Measurements from ENCODE around the gene SLC39A11.

Gene SLC39A11

DNA sequence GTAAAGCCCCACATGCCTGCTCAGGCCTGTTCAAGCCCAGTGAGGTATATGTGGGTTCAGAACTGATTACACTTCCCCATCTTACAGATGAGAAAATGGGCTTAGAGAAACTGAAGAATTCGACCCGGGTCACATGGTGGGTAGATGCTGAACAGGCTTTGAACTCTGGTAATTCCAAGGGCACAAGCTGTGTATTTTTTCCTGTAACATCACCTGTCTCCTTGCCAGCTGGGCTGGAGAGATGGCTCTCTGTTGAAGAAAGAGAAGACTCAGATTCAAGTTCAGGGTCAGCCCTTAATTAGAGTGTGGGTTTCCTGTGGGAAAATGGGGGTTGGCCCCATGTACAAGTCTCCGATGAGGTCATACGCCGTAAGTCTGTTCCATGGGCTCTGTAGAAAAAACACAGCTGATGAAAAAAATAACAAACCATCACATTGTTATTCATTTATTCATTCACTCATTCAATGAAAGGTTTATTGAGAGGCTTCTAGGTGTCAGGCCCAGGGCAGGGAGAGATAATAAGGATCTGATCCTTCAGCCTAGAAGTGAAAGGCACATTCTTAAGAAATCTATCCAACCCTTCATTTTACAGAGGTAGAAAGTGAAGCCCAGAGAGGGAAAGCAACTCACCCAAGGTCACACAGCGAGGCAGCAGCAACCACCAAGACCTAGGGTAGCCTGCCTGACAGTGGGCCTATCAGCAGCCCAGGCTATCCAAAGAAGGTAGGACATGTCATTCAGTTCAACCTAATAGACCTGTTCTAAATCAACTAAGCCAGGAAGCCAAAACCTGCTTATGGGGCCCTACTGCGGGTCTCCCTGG lies 488.9 kb downstream of the SLC39A11 start:
- DNase-seq, result no peak

DNA sequence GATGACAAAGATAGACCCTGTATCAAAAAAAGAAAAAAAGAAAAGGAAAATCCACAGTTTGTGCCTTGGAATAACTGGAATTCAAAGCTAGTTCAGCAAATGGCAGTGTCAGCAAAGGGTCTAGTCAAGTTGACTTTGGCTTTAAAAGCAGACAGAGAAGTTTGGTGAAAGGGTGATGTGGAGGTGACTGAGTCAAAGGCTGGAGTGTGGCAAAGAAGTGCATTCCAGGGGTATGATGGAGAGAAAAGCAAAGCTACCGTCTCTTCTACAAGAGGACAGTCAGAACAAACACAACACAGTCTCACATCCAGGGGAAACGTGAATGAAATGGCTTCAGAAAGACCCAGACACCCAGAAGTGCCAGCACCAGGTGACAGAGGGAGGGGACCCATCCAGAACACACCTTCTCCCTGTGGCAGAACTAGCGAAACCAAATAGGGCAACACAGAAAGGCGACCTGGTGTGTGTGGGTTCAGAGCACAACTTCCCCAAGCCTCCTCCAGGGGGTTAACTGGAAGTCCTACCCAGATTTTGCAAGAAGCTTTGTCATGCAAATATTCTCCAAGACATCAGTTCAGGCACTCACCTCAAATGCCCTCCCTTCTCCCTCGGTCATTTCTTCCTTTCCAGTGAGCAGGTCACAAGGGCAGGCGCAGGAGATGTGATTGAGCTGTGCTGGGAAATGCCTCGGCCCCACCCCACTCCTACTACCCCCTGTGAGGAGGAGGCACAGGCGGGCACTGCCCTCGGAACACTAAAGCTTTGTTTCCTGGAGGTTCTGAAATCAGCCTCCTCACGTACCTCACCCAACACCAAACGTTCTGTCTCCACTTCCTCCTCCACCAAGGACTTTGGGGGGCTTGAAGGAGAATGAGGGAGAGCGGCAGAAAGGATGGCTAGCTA lies 489.7 kb downstream of the SLC39A11 start:
- no peak for DNase-seq

DNA sequence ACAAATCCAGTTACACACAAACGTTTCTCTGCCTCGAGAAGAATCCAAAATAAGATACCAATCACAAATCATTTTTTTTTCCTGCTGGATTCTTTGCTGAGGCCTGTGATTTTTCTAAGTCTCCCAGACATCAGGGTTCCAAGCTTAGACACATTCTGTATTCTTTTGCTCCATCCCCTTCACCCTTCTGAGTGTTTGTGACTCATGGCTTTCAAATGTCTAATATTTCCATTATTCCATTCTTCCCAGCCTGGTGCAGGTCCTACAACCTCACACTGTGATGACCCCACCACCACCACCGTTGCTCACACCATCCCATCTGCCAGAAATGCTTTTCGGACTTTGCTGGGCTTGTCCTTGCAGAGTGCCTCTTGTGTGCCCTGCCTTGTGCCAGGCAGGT lies 491.6 kb downstream of the SLC39A11 start:
- DNase-seq, result no peak

DNA sequence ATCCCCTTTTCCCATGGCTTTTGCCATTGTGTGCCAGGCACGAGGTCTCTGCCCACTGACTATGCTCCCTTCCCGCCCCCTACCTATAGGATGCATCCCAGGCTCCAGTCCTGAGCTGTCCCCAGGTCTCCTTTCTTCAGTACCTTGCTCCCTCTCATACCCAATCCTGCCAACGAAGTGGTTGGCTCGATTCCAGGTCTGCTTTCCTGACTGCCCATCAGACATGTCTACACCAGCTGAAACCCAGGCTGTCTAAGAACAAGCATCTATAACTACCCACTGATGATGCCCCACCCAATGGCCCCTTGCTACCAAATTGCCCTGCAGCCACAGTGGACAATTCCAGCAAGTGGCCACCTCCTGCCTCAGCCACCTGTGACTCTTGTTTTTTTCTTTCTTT lies 492.6 kb downstream of the SLC39A11 start:
- no peak for DNase-seq

DNA sequence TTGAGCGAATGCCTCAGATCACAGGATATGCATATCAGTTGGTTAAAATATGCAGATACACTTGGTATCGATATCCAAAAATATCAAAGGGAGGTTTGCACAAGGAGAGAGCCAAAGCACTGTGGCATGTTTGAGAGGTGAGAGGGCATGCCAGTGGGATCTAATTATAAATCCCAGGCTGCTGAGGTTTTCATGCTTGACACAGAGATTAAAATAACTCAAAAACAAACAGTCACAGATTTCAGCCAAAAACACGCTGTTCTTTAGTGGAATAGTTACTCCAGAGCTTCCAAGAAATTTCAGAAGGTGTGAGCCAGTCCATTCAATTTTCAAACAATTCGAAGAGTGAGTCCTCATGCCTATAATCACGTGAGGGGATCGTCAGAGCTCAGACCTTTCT lies 493.8 kb downstream of the SLC39A11 start:
- DNase-seq, result no peak

DNA sequence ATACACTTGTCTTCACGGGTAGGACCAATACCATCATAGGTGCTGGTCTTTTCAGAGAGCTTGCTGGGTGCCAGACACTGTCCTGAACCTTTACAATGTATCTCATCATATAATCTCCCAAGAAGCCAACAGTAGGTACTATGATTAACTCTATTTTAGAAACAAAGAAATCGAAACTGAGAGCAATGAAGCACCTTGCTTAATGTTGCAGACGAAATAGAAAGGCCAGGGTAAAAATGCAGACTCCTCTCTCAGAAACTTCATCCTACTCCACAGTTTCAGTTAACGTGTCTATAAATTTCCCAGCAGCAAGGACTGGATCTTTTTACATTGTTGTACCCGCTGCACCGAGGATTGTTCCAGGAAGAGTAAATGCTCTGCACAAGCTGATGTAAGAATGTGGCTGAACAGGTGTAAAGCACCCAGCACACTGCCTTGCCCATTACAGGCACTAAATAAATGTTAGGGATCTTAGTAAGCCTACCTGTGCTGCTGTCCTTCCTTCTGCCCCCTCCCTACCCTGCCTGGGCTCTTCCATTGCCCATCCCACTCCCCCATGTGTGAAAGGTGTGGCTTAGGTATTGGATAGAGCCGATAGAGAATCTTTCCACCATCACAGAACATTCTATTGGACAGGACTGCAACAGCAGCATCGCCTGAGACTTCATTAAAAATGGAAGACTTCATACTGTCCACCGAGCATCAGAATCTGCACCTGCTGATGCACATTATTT lies 495.0 kb downstream of the SLC39A11 start:
- no peak for DNase-seq
